ENCODE data around the gene KCNAB1. TPM values are rescaled to one million over a fixed set of nuclear protein-coding genes. Genes with fewer than 3 reads are reported as not detected.
A peak's percentile ranks its signal among the peaks of the same experiment; 100 is the strongest.

The KCNAB1 gene
- total and polyA plus RNA-seq, 12 donors: 1.4 to 5.0 (median 2.5) TPM

DNA sequence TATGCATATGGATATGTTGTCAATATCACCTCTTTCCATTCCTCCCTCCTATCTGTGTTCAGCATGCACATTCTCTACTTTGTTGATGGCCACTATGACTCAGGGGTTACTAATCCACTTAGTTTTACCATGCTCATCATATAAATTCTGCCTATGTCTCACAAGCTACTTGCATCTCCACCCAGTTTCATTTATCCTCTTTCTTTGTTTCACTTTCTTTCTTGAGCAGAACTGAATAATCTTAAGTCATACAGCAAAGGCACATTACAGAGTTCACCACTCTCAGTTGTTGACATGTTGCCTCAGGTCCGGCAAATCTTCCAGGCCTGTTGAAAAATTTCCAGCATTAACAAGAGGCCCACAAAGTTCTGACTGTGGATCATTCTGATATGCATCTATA, 363.0 kb downstream of the KCNAB1 start:
- Histone ChIP-seq H3K4me1 (peaks cover 0 to 26% (median 13%) of the 10 kb centered on the region in 9 donors), H3K9me3 (no peaks in the 10 kb centered on the region), H3K36me3 (no peaks in the 10 kb centered on the region), H3K4me3 (peak overlapping the region in 1 of 10 donors; percentile 16), H3K27me3 (no peaks in the 10 kb centered on the region), H3K27ac (peak overlapping the region in 7 of 10 donors; percentile 42 to 88 (median 51))
- ATAC-seq (peak in 7 of 8 donors; percentile 41 to 71 (median 65)), DNase-seq (no peak)
- intact Hi-C loops (cut with DNase I): loop anchor here in 1 of 10 donors (10.0 kb wide), 1 partner anchor 189 kb away; no protein-coding TSS in a partner anchor
- TF ChIP-seq CTCF (IDR thresholded peaks at IDR 0.05): no peak
- WGBS, 2 donors: 42 to 51% methylated on average over 1 of the region's 1 CpG

GRCh38 chr3:156483961-156484787, 363.8 kb downstream of the KCNAB1 start:
- intact Hi-C loops (cut with DNase I): loop anchor here in 1 of 10 donors (10.0 kb wide), 1 partner anchor 189 kb away; no protein-coding TSS in a partner anchor
- H3K4me3 ChIP-seq: peak overlapping the region in 1 of 10 donors; percentile 16
- H3K36me3 ChIP-seq: no peaks in the 10 kb centered on the region
- H3K9me3 ChIP-seq: no peaks in the 10 kb centered on the region
- 42% methylated on average over 6 of the region's 6 CpGs for WGBS, 2 donors
- peaks cover 0 to 26% (median 13%) of the 10 kb centered on the region in 9 donors for H3K4me1 ChIP-seq
- H3K27ac ChIP-seq: peak overlapping the region in 7 of 10 donors; percentile 42 to 88 (median 51)
- TF ChIP-seq CTCF (IDR thresholded peaks at IDR 0.05): no peak
- H3K27me3 ChIP-seq: no peaks in the 10 kb centered on the region
- DNase-seq: no peak
- peak in 7 of 8 donors; percentile 64 to 88 (median 81) for ATAC-seq

GRCh38 chr3:156488767-156489166, 368.4 kb downstream of the KCNAB1 start:
- 91 to 96% methylated on average over 3 of the region's 3 CpGs for WGBS, 2 donors

More at GRCh38 chr3:156488767-156489166, 368.4 kb downstream of the KCNAB1 start:
- no peaks in the 10 kb centered on the region for H3K36me3 ChIP-seq
- peak overlapping the region in 7 of 10 donors; percentile 6 to 77 (median 51) for H3K27ac ChIP-seq
- no peak for DNase-seq
- TF ChIP-seq CTCF (IDR thresholded peaks at IDR 0.05): no peak
- intact Hi-C loops (cut with DNase I): loop anchor here in 1 of 10 donors (10.0 kb wide), 1 partner anchor 194 kb away; no protein-coding TSS in a partner anchor
- H3K27me3 ChIP-seq: no peaks in the 10 kb centered on the region
- H3K9me3 ChIP-seq: no peaks in the 10 kb centered on the region
- H3K4me1 ChIP-seq: peaks cover 0 to 28% (median 4%) of the 10 kb centered on the region in 9 donors
- ATAC-seq: peak in 2 of 8 donors; percentile 11 to 36
- no peak overlapping the region for H3K4me3 ChIP-seq
